Right ventricle myocardium inferior (tissue), 1 donor: ENCODE data around the gene SIX6. TPM values are rescaled to one million over a fixed set of nuclear protein-coding genes. Genes with fewer than 3 reads are reported as not detected.
A peak's percentile ranks its signal among the peaks of the same experiment; 100 is the strongest.

Source experiments
- ATAC-seq: fragments of 200-7000 bp; cut with Tn5 transposase; one replicate; pipeline ENCODE4 v1.9.1; 2020; ENCODE audit warnings: mild to moderate bottlenecking, moderate library complexity
- DNase-seq: peaks from one replicate; pipeline ENCODE4 v3.0.0; 2021; ENCODE audit errors: missing footprints
- intact Hi-C: fragments of 100-400 bp; cut with DNase I; formaldehyde crosslinking; loops from one replicate; pipeline ENCODE4 v1.11.0; 2022
- total RNA-seq: library from RNA; stranded (reverse); fragmentation: NEBNext Ultra II Directional; extraction: Animal tissue kit (Norgen Biotek cat#: 25700); gene quantifications from one replicate; pipeline ENCODE4 v1.2.1, GENCODE V29; 2021
- donor health status: DM: no; HTN: yes; CAD: no; lungs with severe emphysema.

Gene SIX6
- total RNA-seq, 1 donor from 2014 or later: not detected

GRCh38 chr14:60510951-60511599 lies 2.1 kb downstream of the SIX6 start:
- DNase-seq: no peak
- intact Hi-C loops: no loop called here
- no peak for ATAC-seq

DNA sequence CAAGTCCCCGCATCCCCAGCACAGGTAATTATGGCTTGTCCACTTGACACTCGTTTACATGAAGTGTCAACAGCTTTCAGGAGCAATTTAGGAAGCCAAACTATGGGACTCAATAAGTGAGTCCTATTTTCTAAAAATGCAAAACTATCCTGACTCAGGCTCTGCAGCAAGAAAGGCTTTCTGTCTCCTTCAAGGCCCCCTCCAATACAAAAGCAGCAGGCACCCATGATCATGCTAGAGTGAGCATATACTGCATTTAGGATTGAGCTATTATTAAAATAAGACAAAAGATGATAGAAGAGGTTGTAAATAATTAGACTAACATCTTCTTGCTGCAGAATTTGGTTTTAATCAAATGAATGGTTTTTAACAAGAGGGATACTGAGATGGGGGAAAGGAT lies 3.2 kb downstream of the SIX6 start:
- ATAC-seq (no peak), DNase-seq (no peak)
- intact Hi-C loops: no loop called here

DNA sequence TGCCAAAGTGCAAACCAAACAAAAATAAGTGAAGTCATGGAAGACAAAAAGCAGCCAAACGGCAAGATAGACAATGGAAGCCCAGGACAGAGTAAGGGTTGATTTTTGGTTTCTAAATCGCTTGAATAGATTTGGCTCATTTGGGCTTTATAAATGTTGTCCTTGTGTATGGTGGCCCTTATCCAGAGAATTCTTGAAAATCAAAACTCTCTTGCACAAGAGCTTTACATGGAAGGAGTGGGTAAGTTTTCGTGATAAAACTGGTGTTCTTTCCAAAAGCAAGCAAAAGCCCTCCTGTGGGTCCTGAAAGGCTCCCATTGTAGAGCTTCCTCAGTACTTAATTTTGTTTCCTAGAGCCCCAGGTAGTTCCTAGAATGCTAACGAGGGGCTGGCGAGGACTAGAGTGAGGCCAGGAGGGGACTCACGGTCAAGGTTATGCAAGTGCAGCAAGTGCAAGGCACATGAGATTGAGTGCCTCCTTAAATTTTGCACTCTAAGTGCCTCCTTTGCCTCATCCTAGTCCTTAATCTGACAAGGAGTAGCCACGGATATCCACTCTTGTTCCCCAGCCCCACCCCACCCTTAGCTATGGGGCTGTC lies 4.1 kb downstream of the SIX6 start:
- intact Hi-C loops: no loop called here
- DNase-seq: no peak
- no peak for ATAC-seq

- DNase-seq (no peak), ATAC-seq (no peak)
- intact Hi-C loops: no loop called here
Measured at GRCh38 chr14:60514378-60514740, 5.4 kb downstream of the SIX6 start.

DNA sequence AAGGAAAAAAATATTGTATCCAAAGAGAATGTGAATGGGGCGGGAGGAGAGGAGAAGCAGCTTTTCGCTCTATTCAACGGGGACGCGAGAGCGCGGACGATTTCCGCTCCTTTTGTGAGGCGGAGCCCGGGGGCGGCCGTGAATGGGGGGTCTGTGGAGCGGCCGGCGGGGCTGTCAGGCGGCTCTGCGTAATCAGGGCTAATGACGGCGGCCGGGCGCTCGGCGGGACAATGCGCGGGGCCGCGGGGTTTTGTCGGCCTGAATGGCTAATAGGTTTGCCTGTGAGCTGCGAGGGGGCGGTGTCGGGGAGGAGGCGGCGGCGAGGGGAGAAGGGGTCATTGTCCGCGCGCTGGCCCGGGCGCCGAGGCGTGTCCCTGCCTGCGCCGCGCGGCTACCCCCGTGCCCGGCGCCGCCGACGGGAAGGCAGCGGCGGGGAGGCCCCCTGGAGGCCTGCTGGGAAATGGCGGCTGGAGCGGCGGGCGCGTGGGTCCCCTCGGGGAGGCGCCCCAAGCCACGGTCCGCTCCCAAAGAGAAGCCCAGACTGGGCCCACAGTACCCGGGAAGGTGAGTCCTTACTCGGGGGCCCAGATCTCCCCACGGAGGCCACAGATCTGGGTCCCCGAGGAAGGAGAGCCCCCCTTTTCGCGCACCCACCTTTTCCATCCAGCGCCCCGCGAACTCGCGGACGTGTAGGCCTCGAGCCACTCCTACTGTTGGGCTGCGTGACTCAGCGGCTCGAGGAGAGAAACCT lies 6.0 kb downstream of the SIX6 start:
- peak; percentile 74 for DNase-seq
- no peak for ATAC-seq
- intact Hi-C loops: no loop called here

DNA sequence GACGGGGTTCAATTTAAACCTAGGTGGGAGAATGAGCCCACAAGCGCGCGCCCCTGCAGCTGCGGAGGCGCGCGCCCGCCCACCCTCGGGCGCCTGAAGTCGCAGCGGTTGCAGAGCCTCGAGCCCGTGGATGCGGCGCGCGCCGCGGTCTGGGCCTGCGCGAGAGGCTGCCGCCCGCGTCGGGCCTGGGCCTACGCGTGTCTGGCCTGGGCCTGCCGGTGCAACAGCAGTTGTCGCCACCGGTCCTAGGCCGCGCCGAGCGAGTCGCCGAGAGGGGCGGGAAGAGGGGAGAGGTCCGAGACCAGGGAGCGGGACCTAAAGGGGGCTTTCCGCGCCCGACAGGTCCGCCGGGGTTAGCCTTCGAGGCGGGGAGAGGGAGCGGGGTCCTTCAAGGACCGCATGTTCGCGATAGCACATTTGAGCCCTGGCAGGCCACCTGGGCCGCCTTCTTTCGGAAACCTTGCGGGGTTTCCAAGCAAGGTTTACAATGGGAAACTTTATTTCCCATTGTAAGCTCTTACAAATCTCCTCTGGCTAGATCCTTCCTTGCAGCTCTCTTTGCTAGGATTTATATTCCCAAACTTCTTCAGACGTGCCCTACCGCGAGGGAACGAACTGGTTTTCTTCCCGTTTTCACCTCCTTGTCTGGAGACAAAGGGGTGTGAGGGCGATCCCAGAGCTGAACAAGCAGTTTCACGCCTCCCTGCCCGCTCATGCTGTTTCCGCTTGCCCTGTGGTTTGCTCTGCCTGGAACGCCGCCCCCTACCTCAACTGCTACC lies 6.8 kb downstream of the SIX6 start:
- ATAC-seq: no peak
- intact Hi-C loops: no loop called here

GRCh38 chr14:60532442-60532841 lies 23.5 kb downstream of the SIX6 start:
- DNase-seq (no peak), ATAC-seq (no peak)
- intact Hi-C loops: no loop called here

More for the DNA sequence above, 6.8 kb downstream of the SIX6 start:
- DNase-seq: no peak

GRCh38 chr14:60537663-60538062 lies 28.7 kb downstream of the SIX6 start:
- ATAC-seq: no peak
- DNase-seq: no peak
- intact Hi-C loops: no loop called here

GRCh38 chr14:60544659-60545058 lies 35.7 kb downstream of the SIX6 start:
- DNase-seq: no peak
- no peak for ATAC-seq
- intact Hi-C loops: no loop called here

DNA sequence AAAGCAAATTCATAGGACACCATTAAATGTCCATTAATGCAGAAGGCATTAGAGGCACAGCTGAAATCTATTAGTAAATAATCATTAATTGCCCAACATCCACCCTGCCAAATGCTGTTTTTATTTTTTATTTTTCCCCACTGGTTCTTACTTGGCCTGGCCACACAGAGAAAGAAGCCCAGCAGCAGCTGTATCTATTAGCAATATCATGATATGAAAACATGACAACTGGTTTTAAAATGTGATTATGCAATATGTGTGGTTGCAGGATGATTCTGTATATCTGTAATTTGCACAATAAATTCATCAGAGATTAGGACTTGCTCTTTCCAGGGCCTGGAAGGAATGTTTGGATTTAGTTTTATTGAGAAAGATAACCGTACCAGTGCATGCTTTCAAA lies 44.9 kb downstream of the SIX6 start:
- DNase-seq: no peak
- no peak for ATAC-seq
- intact Hi-C loops: no loop called here

GRCh38 chr14:60561845-60562746 lies 53.1 kb downstream of the SIX6 start:
- intact Hi-C loops: loop anchor here (2.0 to 5.0 kb wide), 4 partner anchors 210 to 1005 kb away; no protein-coding TSS in a partner anchor
- DNase-seq (no peak), ATAC-seq (peak; percentile 81)

Other genes with a start within 250 kb of the SIX6 start
- not detected for gene C14orf39, start 23.1 kb upstream of the SIX6 start, total RNA-seq
- not detected for gene SIX1, start 140.3 kb downstream of the SIX6 start, total RNA-seq
- 1.4 TPM for gene SIX4, start 215.2 kb downstream of the SIX6 start, total RNA-seq
- 25.7 TPM for gene MNAT1, start 225.6 kb downstream of the SIX6 start, total RNA-seq